ENCODE results near the gene THEM4. TPM values are rescaled to one million over a fixed set of nuclear protein-coding genes. Genes with fewer than 3 reads are reported as not detected.

THEM4 gene
- total and polyA plus RNA-seq, 2 donors (not counting 1 experiment from before 2014, with no cell fraction given) = 15.0 to 16.1 TPM

DNA sequence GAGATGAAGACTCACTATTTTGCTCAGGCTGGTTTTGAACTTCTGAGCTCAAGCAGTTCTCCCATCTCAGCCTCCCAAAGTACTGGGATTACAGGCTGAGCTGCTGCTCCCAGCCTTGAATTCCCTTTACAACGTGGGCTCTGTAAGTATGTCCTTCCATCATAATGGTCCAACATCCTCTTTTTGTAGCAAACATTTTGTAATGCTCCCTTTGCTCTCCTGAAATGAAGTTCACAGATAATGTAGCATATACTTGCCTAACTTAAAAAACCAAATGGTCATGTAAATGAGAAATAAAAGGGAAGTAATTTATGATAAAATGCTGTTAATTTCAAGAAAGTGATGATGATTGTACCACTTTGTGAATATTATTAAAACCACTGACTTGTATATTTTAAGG, 30.5 kb upstream of the THEM4 start:
- no CpG with 5 or more reads among the region's 1 CpG for WGBS (ENCODE audit: insufficient coverage)
- TF ChIP-seq EZH2 (IDR thresholded peaks at IDR 0.05; ENCODE audit: borderline replicate concordance, insufficient read depth, low read depth, low read length, poor library complexity, severe bottlenecking) = no peak
- TF ChIP-seq, protein P1, sequence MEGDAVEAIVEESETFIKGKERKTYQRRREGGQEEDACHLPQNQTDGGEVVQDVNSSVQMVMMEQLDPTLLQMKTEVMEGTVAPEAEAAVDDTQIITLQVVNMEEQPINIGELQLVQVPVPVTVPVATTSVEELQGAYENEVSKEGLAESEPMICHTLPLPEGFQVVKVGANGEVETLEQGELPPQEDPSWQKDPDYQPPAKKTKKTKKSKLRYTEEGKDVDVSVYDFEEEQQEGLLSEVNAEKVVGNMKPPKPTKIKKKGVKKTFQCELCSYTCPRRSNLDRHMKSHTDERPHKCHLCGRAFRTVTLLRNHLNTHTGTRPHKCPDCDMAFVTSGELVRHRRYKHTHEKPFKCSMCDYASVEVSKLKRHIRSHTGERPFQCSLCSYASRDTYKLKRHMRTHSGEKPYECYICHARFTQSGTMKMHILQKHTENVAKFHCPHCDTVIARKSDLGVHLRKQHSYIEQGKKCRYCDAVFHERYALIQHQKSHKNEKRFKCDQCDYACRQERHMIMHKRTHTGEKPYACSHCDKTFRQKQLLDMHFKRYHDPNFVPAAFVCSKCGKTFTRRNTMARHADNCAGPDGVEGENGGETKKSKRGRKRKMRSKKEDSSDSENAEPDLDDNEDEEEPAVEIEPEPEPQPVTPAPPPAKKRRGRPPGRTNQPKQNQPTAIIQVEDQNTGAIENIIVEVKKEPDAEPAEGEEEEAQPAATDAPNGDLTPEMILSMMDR (IDR thresholded peaks at IDR 0.05) = no peak
- intact Hi-C loops (cut with micrococcal nuclease) = no loop called here

DNA sequence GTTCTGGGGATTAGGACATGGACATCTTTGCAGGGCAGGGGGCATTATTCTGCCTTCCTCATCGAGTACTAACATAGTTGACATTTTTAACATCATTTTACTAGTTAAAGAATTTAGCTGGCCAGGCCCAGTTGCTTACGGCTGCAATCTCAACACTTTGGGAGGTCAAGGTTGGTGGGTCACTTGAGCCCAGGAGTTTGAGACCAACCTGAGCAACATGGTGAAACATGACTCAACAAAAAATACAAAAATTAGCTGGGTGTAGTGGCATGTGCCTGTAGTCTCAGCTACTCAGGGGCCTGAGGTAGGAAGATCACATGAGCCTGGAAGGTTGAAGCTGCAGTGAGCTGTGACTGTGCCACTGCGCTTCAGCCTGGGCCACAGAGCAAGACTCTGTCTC, 29.8 kb upstream of the THEM4 start:
- no peak overlapping the region for H3K4me3 Mint-ChIP-seq
- intact Hi-C loops (cut with micrococcal nuclease) = no loop called here
- TF ChIP-seq, protein P1 (IDR thresholded peaks at IDR 0.05) = no peak
- TF ChIP-seq EZH2 (IDR thresholded peaks at IDR 0.05; ENCODE audit: borderline replicate concordance, insufficient read depth, low read depth, low read length, poor library complexity, severe bottlenecking) = no peak
- Histone ChIP-seq H3K4me3 (ENCODE audit: control extremely low read depth in 1 of 5, extremely low read depth in 1 of 5, insufficient read depth in 1 of 5, low read depth in 2 of 5, low read length in 4 of 5) (no peak overlapping the region), H3K27me3 (replicated peaks in 1 of 4; ENCODE audit: control extremely low read depth in 1 of 4, control insufficient read depth in 3 of 4, insufficient read depth in 4 of 4, low read length in 3 of 4) (peaks cover 0 to 3% (median 0%) of the 10 kb centered on the region in 4 experiments), H3K79me2 (ENCODE audit: control insufficient read depth, insufficient read depth, low read length) (no peaks in the 10 kb centered on the region), H3K9me3 (ENCODE audit: control extremely low read depth in 1 of 3, control insufficient read depth in 2 of 3, insufficient read depth in 1 of 3, low read length in 2 of 3) (no peaks in the 10 kb centered on the region), H3K4me1 (ENCODE audit: control insufficient read depth in 2 of 2, insufficient read depth in 2 of 2, low read length in 2 of 2) (peaks cover 6 to 15% of the 10 kb centered on the region in 2 donors), H4K20me1 (ENCODE audit: control insufficient read depth, insufficient read depth, low read length, poor library complexity, severe bottlenecking) (no peaks in the 10 kb centered on the region), H3K27ac (ENCODE audit: low read length in 2 of 2) (no peak overlapping the region), H2AFZ (ENCODE audit: insufficient read depth, low read depth, low read length, poor library complexity, severe bottlenecking) (no peak overlapping the region), H3K36me3 (replicated peaks in 1 of 2; ENCODE audit: control extremely low read depth in 1 of 2, control insufficient read depth in 1 of 2, extremely low read depth in 1 of 2, insufficient read depth in 2 of 2, low read length in 1 of 2) (no peaks in the 10 kb centered on the region), H3K4me2 (replicated peaks; ENCODE audit: low read depth, low read length, poor library complexity, severe bottlenecking) (no peak overlapping the region), H3K9ac (ENCODE audit: low read length) (no peak overlapping the region)
- POLR2A ChIA-PET = no interaction called here
- CTCF ChIA-PET = interaction anchor here (1.1 to 2.4 kb wide), 7 partner anchors 9 to 63 kb away, joined by 3 to 18 read pairs (median 5); no protein-coding TSS in a partner anchor
- no peaks in the 10 kb centered on the region for H3K9me3 Mint-ChIP-seq (ENCODE audit: insufficient read depth)
- H3K27me3 Mint-ChIP-seq = peaks cover 9% of the 10 kb centered on the region
- no peak overlapping the region for H3K27ac Mint-ChIP-seq
- 100% methylated on average over 1 of the region's 3 CpGs for WGBS (ENCODE audit: insufficient coverage)
- H3K4me1 Mint-ChIP-seq = peaks cover 15% of the 10 kb centered on the region
- ATAC-seq (ENCODE audit: low read depth) (no peak), DNase-seq (no peak)

More for the DNA sequence above, 30.5 kb upstream of the THEM4 start:
- Histone ChIP-seq H3K9me3 (ENCODE audit: control extremely low read depth in 1 of 3, control insufficient read depth in 2 of 3, insufficient read depth in 1 of 3, low read length in 2 of 3) (no peaks in the 10 kb centered on the region), H3K9ac (ENCODE audit: low read length) (no peak overlapping the region), H3K36me3 (replicated peaks in 1 of 2; ENCODE audit: control extremely low read depth in 1 of 2, control insufficient read depth in 1 of 2, extremely low read depth in 1 of 2, insufficient read depth in 2 of 2, low read length in 1 of 2) (no peaks in the 10 kb centered on the region), H3K27me3 (replicated peaks in 1 of 4; ENCODE audit: control extremely low read depth in 1 of 4, control insufficient read depth in 3 of 4, insufficient read depth in 4 of 4, low read length in 3 of 4) (peaks cover 0 to 3% (median 0%) of the 10 kb centered on the region in 4 experiments), H2AFZ (ENCODE audit: insufficient read depth, low read depth, low read length, poor library complexity, severe bottlenecking) (no peak overlapping the region), H3K4me2 (replicated peaks; ENCODE audit: low read depth, low read length, poor library complexity, severe bottlenecking) (no peak overlapping the region), H3K79me2 (ENCODE audit: control insufficient read depth, insufficient read depth, low read length) (no peaks in the 10 kb centered on the region), H3K4me3 (ENCODE audit: control extremely low read depth in 1 of 5, extremely low read depth in 1 of 5, insufficient read depth in 1 of 5, low read depth in 2 of 5, low read length in 4 of 5) (no peak overlapping the region), H3K27ac (ENCODE audit: low read length in 2 of 2) (no peak overlapping the region), H3K4me1 (ENCODE audit: control insufficient read depth in 2 of 2, insufficient read depth in 2 of 2, low read length in 2 of 2) (peaks cover 10 to 21% of the 10 kb centered on the region in 2 donors), H4K20me1 (ENCODE audit: control insufficient read depth, insufficient read depth, low read length, poor library complexity, severe bottlenecking) (no peaks in the 10 kb centered on the region)
- Mint-ChIP-seq H3K9me3 (ENCODE audit: insufficient read depth) (no peaks in the 10 kb centered on the region), H3K27ac (no peak overlapping the region), H3K27me3 (peaks cover 9% of the 10 kb centered on the region), H3K4me1 (peaks cover 21% of the 10 kb centered on the region), H3K4me3 (no peak overlapping the region)
- ChIA-PET CTCF (interaction anchor here (1.2 to 2.4 kb wide), 8 partner anchors 9 to 62 kb away, joined by 3 to 18 read pairs (median 6); no protein-coding TSS in a partner anchor), POLR2A (no interaction called here)
- ATAC-seq (ENCODE audit: low read depth) (no peak), DNase-seq (no peak)

Data from B cell (primary cell).